C1 segment of cervical spinal cord (tissue), 14 donors: ENCODE measurements around the gene CCDC9.
"Not testable (repeated sequence)": the region's sequence is repeated elsewhere in the genome, so short reads cannot be mapped to it uniquely, and the experiment has no call there.

ENCODE experiments used
- DNase-seq, 14 donors: peaks; one replicate each; lab custom pipeline; 2025; lab: John Stamatoyannopoulos, UW

Gene CCDC9

DNA sequence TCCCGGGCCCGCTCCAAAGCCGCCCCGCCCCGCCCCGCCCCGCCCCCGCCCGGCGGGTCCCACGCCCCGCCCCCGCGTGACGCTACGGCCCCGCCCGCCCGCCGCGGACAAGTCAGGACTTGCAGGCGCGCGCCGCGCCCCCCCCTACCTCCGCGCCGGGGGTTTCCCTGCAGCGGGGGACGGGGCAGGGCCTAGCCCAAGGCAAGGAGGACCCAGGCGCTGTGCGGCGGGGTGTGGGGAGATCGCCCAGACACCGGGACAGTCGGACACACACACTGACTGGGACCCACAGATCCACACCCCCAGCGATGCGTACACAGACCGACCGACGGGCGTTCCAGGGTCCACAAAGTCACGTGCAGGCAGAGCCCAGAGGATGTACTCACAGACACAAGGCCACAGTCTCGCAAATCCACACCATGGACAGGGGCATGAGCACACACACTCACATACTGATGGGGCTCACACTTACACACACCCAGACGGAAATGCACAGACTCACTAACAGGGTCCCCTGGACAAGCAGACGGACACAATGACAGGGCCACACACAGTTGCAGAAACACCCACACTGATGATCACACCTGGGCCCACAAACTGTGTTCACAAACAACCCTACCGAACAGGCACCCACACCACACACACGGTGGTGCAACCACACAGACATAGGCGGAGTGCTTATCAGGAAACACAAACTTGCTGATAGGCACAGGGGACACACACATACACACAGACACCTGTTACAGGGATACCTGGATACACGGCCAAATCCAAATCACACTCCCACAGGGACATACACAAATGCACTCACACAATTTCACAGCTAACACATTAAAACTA is 24.9 kb upstream of the CCDC9 start:
- DNase-seq, result peak in 12 of 14 donors; percentile 52 to 83 (median 71)

DNA sequence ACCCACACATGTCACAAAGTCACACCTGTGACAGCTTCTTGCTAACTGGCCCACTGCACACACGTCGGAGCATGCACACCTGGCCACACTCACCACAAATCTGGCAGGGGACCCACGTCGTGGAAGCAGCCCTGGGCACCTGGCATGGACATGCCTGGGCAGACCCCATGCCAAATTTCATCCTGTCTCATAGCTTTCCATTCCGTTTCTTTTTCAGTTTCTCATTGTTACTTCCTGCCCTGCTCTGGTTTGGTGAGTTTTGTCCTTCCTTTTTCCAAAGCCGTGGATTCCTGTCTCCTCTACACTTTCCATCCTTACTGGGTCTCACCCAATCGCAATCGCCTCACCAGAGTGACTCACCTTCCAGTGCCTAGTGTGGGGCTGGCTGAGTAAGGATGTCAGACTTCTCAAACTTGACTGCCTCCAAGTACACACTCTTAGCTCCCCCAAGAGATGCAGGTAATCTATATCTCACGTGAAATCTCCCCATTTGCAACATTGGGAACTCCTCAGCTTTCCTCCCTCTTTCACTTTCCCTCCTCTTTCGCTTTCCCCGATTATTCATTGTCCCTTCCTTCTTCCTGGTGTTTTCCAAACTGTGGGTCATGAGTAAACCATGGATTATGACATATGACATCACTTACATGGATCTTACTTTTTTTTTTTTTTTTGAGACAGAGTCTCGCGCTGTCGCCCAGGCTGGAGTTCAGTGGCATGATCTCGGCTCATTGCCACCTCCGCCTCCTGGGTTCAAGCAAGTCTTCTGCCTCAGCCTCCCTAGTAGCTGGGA is 23.7 kb upstream of the CCDC9 start:
- peak in 1 of 14 donors; percentile 1 for DNase-seq

DNA sequence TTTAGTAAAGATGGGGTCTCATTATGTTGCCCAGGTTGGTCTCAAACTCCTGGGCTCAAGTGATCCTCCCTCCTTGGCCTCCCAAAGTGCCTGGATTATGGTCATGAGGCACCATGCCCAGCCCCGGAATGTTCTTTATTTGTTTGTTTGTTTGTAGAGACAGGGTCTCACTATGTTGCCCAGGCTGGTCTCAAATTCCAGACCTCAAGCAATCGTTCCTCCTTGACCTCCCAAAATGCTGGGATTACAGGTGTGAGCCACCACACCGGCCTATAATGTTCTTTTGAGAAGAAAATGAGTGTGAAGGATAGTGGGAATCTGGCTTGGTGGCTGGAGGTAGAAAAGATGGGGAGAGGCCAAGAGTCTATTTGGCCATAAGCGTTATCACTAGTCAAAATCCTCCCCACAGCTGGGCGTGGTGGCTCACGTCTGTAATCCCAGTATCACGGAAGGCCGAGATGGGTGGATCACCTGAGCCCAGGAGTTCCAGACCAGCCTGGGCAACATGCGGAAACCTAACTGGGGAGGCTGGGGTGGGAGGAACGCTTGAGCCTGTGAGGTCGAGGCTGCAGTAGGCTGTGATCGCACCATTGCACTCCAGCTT is 20.2 kb upstream of the CCDC9 start:
- DNase-seq, result no peak

DNA sequence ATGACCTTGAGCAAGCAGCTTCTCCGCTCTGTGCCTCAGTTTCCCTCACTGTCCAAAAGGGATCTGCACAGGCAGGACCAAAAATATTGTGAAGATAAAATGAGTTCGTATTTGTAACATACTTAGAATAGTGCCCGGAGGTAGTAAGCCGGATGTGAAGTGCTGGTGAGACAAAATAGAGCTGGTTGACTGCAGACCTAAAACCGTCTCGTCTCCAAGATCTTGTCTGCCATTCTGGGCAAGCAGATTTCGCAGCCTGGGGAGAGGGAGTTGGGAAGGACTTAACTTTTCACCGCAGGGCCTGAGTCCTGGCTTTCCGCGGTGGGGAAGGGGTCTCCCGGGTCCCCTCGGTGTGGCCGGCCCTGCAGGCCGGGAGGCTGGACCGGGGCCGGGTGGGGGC is 17.2 kb upstream of the CCDC9 start:
- DNase-seq, result peak in 1 of 14 donors; percentile 28

DNA sequence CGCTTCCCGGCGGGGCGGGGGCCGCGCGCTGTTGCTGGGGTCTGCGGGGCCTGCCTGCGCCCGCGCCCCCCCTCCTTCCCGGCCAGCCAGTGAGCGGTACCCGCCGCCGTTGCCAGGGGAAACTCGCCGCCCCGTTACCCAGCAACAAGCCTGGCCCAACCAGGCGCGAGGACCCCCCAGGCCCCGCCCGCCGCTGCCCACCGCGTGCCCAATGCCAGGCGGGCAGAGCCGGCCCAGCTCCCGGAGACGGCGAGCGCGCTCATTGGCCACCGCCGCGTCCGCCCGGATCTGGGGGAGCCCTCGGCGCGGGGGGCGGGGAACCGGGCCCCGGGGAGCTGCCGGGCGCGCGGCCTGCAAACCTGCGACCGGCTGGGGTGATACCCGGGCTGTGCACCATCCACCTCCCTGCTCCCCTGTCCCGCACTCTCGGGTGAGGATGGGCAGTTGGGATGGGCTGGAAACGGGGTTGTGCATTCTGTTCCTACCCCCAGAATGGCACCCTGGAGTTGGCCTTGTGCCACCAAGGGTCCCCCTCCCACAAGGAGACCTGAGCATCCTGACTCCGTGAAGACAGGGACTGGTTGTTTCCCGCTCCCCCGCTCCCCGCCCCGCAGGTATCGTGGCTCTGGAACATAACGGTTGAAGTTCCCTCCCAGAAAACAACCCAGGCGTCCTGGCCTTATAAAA is 16.6 kb upstream of the CCDC9 start:
- peak in 12 of 14 donors; percentile 22 to 92 (median 57) for DNase-seq

DNA sequence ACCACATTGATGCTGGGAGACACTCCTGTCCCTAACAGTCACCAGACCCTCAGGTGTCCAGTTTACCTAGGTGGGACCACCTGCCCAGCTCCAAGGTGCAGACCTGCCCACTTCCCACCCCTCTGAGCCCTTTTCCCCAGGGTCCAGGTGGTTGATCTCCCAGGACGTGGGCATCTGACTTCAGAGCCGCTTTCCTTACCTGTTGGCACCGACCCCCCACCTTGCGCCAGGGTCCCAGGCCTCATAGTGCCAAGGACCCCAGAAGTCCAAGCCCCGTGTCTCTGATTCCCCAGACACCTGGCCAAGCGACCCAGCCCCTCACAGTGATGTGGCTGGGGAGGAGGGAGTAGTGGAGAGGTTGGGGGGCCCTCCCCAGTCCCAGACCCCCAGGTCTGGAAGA is 15.8 kb upstream of the CCDC9 start:
- no peak for DNase-seq

DNA sequence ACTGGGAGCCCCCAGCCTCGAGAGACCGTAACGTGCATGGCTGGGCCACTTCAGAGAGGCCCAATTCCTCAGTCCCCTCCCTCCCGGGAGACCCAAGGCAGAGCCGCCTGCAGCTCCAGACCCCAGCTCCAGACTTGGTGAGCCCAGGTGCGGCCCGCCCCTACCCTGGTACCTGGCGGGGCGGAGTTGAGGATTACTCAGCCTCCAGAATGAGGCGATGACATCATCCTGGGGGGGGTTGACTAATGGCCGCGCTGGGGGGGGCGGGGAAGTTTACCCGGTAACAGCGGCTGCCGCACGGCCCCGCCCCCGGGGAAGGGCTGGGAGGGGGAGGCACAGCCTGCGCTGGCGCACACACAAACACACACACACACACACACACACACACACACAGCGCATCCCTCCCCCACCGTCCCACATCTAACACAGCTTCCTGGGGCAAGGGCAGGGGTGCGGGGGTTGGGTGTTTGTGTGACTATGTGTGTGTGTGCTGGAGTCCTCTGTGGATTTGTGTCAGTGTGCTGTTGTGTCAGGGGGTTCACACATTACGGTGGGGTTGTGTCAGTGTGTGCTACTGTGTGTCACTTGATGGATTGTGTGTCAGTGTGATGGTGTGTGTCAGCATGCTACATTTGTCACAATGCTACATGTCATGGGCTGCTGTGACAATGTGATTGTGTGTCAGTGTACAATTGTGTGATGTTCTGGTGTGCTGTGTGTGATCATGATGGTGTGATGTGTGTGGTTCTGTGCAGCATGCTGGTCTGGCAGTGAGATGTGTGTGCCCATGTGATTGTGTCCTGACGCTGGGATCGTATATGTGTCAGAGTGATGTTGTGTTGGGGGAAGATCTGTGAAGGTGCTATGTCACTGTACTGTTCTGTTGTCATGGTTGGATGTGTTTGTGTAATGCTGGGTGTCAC is 15.1 kb upstream of the CCDC9 start:
- peak in 8 of 14 donors; percentile 10 to 74 (median 26) for DNase-seq

DNA sequence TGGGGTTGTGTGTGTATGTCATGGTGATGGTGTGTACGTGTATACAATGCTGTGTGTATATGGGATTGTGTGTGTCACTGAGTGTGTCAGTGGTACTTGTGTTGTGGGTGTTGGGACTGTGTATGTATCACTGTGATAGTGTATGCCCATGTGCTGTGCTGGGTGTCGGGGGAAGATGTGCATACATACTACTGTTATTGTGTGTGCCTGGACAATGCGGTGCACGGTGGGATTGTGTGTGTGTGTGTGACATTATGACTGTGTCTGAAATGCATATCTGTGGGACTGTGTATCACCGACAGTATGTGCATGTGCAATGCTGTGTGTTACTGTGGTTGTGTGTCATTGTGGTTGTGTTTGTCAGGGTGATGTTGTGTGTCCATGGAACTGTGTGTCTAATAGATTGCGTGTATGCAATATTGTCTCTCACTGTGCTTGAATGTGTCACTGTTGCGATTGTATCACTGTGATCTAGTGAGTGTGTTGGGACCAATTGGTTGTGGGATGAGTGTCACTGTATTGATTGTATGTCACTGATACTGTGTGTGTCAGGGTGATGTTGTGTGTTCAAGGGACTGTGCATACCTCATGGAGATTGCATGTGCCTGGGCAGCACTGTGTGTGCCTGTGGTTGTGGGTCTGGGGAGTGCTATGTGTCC is 14.3 kb upstream of the CCDC9 start:
- DNase-seq, result no peak

DNA sequence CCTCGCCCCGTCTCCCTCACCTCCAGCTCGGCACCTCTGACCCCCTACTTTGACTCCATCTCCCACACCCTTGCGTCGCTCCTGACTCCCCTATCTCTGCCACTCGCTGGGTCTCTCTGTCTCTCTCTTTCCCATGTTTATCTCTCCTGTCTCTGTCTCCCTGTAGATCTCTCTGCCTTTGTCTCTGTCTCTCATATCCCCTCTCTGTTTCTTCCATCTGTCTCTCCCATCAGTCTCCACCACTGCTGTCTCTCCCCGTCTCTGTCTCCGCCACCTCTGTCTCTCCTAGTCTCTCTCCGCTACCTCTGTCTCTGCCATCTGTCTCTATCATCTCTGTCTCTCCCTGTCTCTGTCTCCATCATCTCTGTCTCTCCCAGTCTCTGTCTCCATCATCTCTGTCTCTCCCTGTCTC is 13.0 kb upstream of the CCDC9 start:
- no peak for DNase-seq

DNA sequence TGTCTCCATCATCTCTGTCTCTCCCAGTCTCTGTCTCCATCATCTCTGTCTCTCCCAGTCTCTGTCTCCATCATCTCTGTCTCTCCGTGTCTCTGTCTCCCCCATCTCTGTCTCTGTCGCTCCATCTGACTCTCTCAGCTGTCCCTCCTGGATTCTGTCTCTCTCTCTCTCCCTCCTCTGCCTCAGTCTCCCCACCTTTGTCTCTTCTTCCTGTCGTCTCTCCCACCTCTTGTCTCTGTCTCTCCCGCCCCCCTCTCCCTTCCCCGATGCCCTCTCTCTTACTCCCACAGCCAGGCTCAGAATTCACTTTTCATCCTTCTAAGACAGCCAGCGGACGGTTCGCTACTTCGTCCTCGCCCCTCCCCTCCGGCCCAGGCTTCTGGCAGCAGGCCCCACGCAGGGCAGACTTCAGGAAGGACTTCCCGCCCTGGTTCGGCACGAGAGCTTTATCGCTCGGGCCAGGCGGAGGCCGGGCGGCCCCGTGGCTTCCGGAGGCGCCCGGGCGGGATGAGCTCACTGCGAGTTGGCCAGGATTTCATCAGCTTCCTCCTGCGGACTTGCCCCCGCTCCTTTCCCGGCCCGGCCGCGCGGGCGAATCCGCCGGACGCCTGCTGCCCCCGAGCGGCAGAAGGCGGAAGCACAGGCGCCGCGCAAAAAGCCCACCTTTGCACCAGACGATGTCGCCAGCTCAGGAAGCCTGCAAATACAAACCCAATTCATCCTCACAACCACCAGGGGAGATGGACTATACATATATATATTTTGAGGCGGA is 12.4 kb upstream of the CCDC9 start:
- peak in 13 of 14 donors; percentile 21 to 88 (median 72) for DNase-seq

DNA sequence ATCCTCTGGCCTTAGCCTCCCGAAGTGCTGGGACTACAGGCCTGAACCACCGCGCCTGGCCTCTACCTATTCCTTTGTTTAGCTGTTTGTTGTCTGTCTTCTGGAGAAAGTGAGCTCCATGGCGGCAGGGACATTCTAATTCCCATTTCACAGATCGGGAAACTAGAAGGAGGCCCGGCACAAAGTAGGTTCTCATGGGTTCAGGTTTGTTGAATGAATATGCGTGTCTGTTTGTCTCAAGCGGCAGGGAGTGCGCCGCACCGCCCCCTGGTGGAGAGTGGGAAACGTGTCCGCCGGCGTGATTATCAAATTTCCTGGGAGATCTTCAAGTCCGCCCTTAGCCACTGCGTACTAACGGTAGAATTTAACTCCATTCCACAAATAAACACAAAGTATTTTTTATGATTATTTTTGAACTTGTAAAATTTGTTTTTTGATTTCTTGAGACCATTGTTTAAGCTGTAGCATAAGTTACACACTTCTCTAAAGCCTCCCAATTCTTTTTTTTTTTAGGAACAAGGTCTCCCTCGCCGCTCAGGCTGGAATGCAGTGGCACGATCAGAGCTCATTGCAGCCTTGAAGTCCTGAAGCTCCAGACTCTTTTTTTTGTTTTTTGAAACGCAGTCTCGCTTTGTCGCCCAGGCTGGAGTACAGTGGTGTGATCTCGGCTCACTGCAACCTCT is 8.9 kb upstream of the CCDC9 start:
- peak in 10 of 14 donors; percentile 14 to 66 (median 29) for DNase-seq

DNA sequence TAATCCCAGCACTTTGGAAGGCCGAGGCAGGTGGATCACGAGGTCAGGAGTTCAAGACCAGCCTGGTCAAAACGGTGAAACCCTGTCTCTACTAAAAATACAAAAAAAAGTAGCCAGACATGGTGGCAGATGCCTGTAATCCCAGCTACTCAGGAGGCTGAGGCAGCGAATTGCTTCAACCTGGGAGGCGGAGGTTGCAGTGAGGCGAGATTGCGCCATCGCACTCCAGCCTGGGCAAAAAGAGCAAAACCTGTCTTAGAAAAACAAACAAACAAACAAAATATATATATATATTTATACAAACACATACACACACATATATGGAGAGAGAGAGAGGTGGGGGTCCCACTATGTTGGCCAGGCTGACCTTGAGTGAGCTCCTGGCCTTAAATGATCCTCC is 3.3 kb upstream of the CCDC9 start:
- not testable (repeated sequence) for DNase-seq

DNA sequence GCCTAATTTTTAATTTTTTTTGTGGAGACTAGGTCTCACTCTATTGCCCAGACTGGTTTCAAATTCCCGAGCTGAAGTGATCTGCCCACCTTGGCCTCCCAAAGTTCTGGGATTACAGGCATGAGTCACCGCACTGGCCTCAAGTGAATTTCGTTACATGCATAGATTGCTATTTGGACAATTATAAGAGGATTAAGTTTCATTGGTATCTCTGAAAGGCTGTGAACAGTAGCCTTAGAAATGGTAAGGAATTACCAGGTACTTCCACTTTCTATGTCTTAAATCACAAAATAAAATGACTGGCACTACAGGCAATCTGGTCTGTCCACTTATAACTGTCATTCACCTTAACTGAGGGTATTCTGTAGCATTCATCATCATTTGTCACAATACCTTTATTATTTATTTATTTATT is 2.9 kb upstream of the CCDC9 start:
- DNase-seq, result no peak

DNA sequence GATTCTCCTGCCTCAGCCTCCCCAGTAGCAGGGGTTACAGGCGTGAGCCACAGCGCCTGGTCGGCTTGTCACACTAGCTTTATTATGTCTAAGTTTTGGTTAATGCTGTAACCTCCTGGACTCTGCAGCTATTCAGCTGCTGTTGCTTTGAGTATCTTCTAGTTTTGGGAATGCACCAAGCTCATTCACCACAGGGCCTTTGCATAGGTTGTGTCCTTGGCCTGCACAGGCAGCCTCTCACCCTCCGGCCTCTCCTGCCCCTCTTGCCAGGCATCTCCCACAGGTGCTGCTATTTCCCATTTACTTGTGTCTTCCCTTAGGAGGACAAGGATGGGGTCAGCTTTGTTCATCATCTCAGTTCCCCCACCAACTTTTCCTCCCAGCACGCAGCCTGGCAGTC is 2.4 kb upstream of the CCDC9 start:
- no peak for DNase-seq

DNA sequence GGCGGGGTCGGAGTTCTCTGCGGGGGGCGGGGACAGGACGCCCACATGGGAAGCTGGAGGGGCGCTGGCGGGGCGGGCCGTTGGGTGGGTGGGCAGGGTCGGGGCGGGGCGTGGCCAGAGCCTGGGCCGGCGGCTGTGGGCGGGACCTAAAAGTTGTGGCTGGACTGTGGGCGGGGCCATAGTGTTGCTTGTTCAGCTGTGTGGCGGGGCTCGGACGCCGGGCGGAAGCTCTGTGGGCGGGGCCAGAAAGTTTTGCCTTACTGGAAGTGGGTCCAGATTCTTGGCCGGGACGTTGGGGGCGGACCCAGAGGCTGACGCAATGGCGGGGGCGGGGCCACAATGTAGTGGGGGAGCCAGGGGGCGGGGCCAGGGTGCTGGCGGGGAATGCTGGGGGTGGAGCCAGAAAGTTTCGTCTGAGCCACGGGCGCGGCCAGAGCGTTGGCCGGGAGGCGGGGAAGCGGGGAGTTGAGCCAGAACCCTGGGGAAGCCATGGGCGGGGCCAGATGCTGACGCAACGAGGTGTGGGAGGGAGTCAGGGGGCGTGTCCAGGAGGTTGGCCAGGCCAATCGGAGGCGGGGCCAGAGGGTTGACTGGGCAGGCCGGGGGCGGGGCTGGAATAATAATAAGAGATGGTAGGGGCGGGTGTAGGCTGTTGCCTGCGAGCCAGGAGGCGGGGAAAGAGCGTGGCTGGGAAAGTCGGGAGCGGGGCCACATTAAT is 527 bp downstream of the CCDC9 start:
- DNase-seq, result peak; percentile 93 to 100 (median 100)

DNA sequence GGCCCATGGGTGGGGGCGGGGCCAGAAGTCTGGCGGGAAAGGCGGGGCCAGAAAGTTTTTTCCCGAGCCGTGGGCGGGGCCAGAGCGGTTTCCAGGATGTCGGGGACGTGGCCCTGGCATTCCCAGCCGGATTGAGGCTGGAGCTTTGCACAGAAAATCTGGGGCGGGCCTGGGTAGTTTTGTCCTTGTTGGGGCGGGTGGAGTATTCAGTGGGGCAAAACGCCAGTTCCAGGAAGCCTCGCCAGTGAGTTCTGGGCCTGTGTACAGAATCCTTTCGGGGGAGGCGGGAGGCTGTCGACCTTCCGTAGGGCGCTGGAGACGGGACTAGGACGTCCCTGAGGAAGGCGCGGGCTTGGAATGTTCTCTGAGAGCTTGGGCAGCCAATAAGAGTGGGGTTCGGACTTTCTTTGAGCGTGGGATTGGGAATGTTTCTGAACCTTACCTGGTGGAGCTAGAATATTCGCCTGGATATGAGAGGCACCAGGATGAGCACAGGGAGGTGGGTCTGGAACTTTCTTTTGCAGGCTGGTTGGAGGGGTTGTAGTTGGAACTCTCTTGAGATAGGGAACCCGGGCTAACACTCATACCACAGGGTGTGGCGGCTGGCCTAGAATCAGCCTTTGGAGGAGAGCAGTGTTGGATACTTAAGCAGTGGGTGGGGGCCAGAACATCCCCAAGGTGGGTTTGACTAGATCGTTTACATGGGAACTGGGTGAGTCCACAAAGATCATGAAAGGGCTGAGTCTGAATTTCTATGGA is 1.3 kb downstream of the CCDC9 start:
- no peak for DNase-seq

DNA sequence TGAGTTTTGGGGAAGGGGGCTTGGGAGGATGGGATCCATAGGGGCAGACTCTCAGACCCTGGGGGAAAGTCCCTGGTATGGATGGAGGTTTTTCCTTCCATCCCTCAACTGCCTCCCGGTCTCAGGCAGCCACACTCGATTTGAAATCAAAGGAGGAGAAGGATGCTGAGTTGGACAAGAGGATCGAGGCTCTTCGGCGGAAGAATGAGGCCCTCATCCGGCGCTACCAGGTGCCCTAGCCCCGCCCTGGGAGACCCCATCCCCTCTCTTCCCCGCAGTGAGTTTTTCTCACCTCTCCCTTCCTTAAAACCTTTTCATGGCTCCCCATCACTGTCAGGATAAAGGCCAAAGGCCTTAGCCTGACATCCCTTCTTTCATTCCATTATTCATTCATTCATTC is 2.1 kb downstream of the CCDC9 start:
- DNase-seq, result no peak
